Measurements from ENCODE around the gene ABHD17C.
"Not testable (repeated sequence)": the region's sequence is repeated elsewhere in the genome, so short reads cannot be mapped to it uniquely, and the experiment has no call there.

Gene ABHD17C

GRCh38 chr15:80730926-80731325 is 35.8 kb downstream of the ABHD17C start:
- DNase-seq (ENCODE audit: low spot score), result no peak

GRCh38 chr15:80732167-80732566 is 37.1 kb downstream of the ABHD17C start:
- no peak for DNase-seq (ENCODE audit: low spot score)

- DNase-seq (ENCODE audit: low spot score), result no peak
These were observed 37.7 kb downstream of the ABHD17C start for GRCh38 chr15:80732818-80733217.

GRCh38 chr15:80733460-80733859 is 38.4 kb downstream of the ABHD17C start:
- DNase-seq (ENCODE audit: low spot score), result no peak

- no peak for DNase-seq (ENCODE audit: low spot score)
These were observed 40.2 kb downstream of the ABHD17C start for GRCh38 chr15:80735344-80735743.

- DNase-seq (ENCODE audit: low spot score), result no peak
These were observed 41.5 kb downstream of the ABHD17C start for GRCh38 chr15:80736560-80736959.

- DNase-seq (ENCODE audit: low spot score), result no peak
These were observed 44.8 kb downstream of the ABHD17C start for GRCh38 chr15:80739919-80740318.

GRCh38 chr15:80742081-80742480 is 47.0 kb downstream of the ABHD17C start:
- no peak for DNase-seq (ENCODE audit: low spot score)

GRCh38 chr15:80743189-80743833 is 48.2 kb downstream of the ABHD17C start:
- no peak for DNase-seq (ENCODE audit: low spot score)

- DNase-seq (ENCODE audit: low spot score), result no peak
These were observed 49.3 kb downstream of the ABHD17C start for GRCh38 chr15:80744415-80744814.

- DNase-seq (ENCODE audit: low spot score), result no peak
These were observed 49.7 kb downstream of the ABHD17C start for GRCh38 chr15:80744826-80745225.

- no peak for DNase-seq (ENCODE audit: low spot score)
These were observed 50.8 kb downstream of the ABHD17C start for GRCh38 chr15:80745888-80746287.

- no peak for DNase-seq (ENCODE audit: low spot score)
These were observed 52.4 kb downstream of the ABHD17C start for GRCh38 chr15:80747317-80748053.

GRCh38 chr15:80749589-80749988 is 54.5 kb downstream of the ABHD17C start:
- DNase-seq (ENCODE audit: low spot score), result no peak

- DNase-seq (ENCODE audit: low spot score), result no peak
These were observed 55.5 kb downstream of the ABHD17C start for GRCh38 chr15:80750575-80750974.

- no peak for DNase-seq (ENCODE audit: low spot score)
These were observed 57.1 kb downstream of the ABHD17C start for GRCh38 chr15:80752204-80752603.

GRCh38 chr15:80753161-80753560 is 58.1 kb downstream of the ABHD17C start:
- DNase-seq (ENCODE audit: low spot score), result no peak

GRCh38 chr15:80754014-80754413 is 58.9 kb downstream of the ABHD17C start:
- DNase-seq (ENCODE audit: low spot score), result no peak

GRCh38 chr15:80755885-80756284 is 60.8 kb downstream of the ABHD17C start:
- no peak for DNase-seq (ENCODE audit: low spot score)

- no peak for DNase-seq (ENCODE audit: low spot score)
These were observed 63.1 kb downstream of the ABHD17C start for GRCh38 chr15:80758130-80758745.

GRCh38 chr15:80760960-80761359 is 65.8 kb downstream of the ABHD17C start:
- DNase-seq (ENCODE audit: low spot score), result no peak

- DNase-seq (ENCODE audit: low spot score), result no peak
These were observed 66.6 kb downstream of the ABHD17C start for GRCh38 chr15:80761754-80762153.

- DNase-seq (ENCODE audit: low spot score), result not testable (repeated sequence)
These were observed 68.1 kb downstream of the ABHD17C start for GRCh38 chr15:80763235-80763634.
